Measurements from ENCODE around the gene JHY. TPM values are rescaled to one million over a fixed set of nuclear protein-coding genes. Genes with fewer than 3 reads are reported as not detected.

Gene JHY
- total RNA-seq, 1 experiment from 2014 or later, result 4.8 TPM

DNA sequence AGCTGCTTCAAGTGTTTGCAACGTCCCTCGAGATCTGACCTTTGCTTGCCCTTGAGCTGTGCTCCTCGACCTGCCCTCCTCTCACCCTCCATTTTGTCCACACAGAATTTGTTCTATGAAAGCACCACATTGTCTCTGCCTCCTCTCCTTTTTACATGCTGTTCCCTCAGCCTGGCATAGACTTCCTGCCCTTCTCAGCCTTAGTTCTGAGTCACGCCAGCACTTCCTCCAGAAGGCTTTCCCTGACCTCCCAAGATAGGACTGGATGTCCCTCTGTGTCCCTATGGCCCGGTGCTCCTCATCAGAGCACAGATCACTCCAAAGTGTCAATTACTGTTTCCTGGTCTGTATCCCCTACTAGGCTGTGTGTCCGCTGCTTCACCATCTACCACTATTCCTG, 16.2 kb downstream of the JHY start (continued):
- TF ChIP-seq, protein P1, sequence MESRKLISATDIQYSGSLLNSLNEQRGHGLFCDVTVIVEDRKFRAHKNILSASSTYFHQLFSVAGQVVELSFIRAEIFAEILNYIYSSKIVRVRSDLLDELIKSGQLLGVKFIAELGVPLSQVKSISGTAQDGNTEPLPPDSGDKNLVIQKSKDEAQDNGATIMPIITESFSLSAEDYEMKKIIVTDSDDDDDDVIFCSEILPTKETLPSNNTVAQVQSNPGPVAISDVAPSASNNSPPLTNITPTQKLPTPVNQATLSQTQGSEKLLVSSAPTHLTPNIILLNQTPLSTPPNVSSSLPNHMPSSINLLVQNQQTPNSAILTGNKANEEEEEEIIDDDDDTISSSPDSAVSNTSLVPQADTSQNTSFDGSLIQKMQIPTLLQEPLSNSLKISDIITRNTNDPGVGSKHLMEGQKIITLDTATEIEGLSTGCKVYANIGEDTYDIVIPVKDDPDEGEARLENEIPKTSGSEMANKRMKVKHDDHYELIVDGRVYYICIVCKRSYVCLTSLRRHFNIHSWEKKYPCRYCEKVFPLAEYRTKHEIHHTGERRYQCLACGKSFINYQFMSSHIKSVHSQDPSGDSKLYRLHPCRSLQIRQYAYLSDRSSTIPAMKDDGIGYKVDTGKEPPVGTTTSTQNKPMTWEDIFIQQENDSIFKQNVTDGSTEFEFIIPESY (IDR thresholded peaks at IDR 0.05; ENCODE audit: extremely low read depth, insufficient replicate concordance, low read length), result no peak
- TF ChIP-seq RAD21 (IDR thresholded peaks at IDR 0.05; ENCODE audit: low read depth), result no peak
- TF ChIP-seq YY1 (IDR thresholded peaks at IDR 0.05; ENCODE audit: extremely low read depth, insufficient replicate concordance, low read depth, low read length), result no peak

GRCh38 chr11:122900587-122901202, 18.1 kb downstream of the JHY start:
- Histone ChIP-seq H3K9ac (ENCODE audit: low read length) (no peak overlapping the region), H4K20me1 (ENCODE audit: insufficient read depth) (no peaks in the 10 kb centered on the region), H3K4me1 (ENCODE audit: control insufficient read depth in 1 of 2, insufficient read depth in 2 of 2, low read length in 2 of 2) (peaks cover 0 to 9% of the 10 kb centered on the region in 2 experiments; a peak in 1 of 4 replicates), H3K4me3 (replicated peaks in 1 of 2; ENCODE audit: low read depth in 1 of 2, low read length in 2 of 2) (no peak overlapping the region), H2AFZ (ENCODE audit: low read depth, low read length, poor library complexity, severe bottlenecking) (no peak overlapping the region), H3K36me3 (ENCODE audit: control insufficient read depth in 1 of 2, insufficient read depth in 2 of 2, low read length in 2 of 2) (no peaks in the 10 kb centered on the region), H3K9me3 (ENCODE audit: control insufficient read depth in 1 of 2, insufficient read depth in 1 of 2, low read depth in 1 of 2, low read length in 2 of 2) (no peaks in the 10 kb centered on the region), H3K79me2 (ENCODE audit: insufficient read depth, low read length) (no peaks in the 10 kb centered on the region), H3K27ac (ENCODE audit: low read depth, low read length) (no peak overlapping the region), H3K4me2 (ENCODE audit: low read length) (no peak overlapping the region), H3K9me2 (ENCODE audit: insufficient read depth) (no peaks in the 10 kb centered on the region), H3K27me3 (ENCODE audit: insufficient read depth, low read length) (no peaks in the 10 kb centered on the region)
- TF ChIP-seq CEBPB (IDR thresholded peaks at IDR 0.05; ENCODE audit: low read depth), result no peak
- no peak for TF ChIP-seq YY1 (IDR thresholded peaks at IDR 0.05; ENCODE audit: extremely low read depth, insufficient replicate concordance, low read depth, low read length)
- TF ChIP-seq POLR2AphosphoS5 (IDR thresholded peaks at IDR 0.05; ENCODE audit: low read depth, low read length), result no peak
- TF ChIP-seq ZFX (IDR thresholded peaks at IDR 0.05), result no peak
- TF ChIP-seq CBX3 (IDR thresholded peaks at IDR 0.05; ENCODE audit: low read depth), result no peak
- TF ChIP-seq SIN3A (IDR thresholded peaks at IDR 0.05; ENCODE audit: low read depth), result no peak
- TF ChIP-seq ZNF274 (IDR thresholded peaks at IDR 0.05; ENCODE audit: low read depth, low read length), result no peak
- intact Hi-C loops (cut with micrococcal nuclease), result no loop called here
- DNase-seq (ENCODE audit: low read depth, low spot score), result no peak
- ATAC-seq, result no peak
- POLR2A ChIA-PET, result no interaction called here
- CTCF ChIA-PET, result no interaction called here
- BruUV-seq (replicated peaks), result no TSS peak
- RAD21 ChIA-PET (ENCODE audit: low non-redundant PET in 1 of 2, low total read pairs in 2 of 2, uncharacterized antibody in 2 of 2, unreplicated experiment in 2 of 2), result no interaction called here
